ENCODE measurements around the gene OR52D1.

GRCh38 chr11:5507933-5508305, 19.4 kb downstream of the OR52D1 start:
- TF ChIP-seq, protein P1, sequence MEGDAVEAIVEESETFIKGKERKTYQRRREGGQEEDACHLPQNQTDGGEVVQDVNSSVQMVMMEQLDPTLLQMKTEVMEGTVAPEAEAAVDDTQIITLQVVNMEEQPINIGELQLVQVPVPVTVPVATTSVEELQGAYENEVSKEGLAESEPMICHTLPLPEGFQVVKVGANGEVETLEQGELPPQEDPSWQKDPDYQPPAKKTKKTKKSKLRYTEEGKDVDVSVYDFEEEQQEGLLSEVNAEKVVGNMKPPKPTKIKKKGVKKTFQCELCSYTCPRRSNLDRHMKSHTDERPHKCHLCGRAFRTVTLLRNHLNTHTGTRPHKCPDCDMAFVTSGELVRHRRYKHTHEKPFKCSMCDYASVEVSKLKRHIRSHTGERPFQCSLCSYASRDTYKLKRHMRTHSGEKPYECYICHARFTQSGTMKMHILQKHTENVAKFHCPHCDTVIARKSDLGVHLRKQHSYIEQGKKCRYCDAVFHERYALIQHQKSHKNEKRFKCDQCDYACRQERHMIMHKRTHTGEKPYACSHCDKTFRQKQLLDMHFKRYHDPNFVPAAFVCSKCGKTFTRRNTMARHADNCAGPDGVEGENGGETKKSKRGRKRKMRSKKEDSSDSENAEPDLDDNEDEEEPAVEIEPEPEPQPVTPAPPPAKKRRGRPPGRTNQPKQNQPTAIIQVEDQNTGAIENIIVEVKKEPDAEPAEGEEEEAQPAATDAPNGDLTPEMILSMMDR (IDR thresholded peaks at IDR 0.05): no peak
- TF ChIP-seq POLR2AphosphoS5 (IDR thresholded peaks at IDR 0.05) (no peak), EP300 (IDR thresholded peaks at IDR 0.05) (no peak)

Measured in suprapubic skin (tissue), 4 donors.